GM18951 (cell line): ENCODE results near the gene GRM3.

ENCODE experiments used
- POLR2A ChIP-seq: IDR thresholded peaks from 4 replicates; pipeline ENCODE4 v1.6.1; 2011; ENCODE audit warnings: mild to moderate bottlenecking; ENCODE audit not compliant: insufficient read length, insufficient read depth; ENCODE audit errors: extremely low read depth
- in situ Hi-C: fragments of 300-500 bp; cut with MboI; formaldehyde crosslinking; loops from one replicate; pipeline ENCODE4 v1.12.0; 2022; ENCODE audit warnings: low sequenced_read_pairs, mixed read lengths, inconsistent platforms; ENCODE audit not compliant: unreplicated experiment

Gene GRM3

GRCh38 chr7:86846494-86847190, 202.9 kb downstream of the GRM3 start:
- no peak for TF ChIP-seq POLR2A
- in situ Hi-C loops, result no loop called here

GRCh38 chr7:86848226-86848625, 204.5 kb downstream of the GRM3 start:
- in situ Hi-C loops, result no loop called here
- TF ChIP-seq POLR2A, result no peak

- no peak for TF ChIP-seq POLR2A
- in situ Hi-C loops, result no loop called here
These were observed 207.9 kb downstream of the GRM3 start for GRCh38 chr7:86851566-86851965.

- TF ChIP-seq POLR2A, result no peak
- in situ Hi-C loops, result no loop called here
These were observed 219.7 kb downstream of the GRM3 start for GRCh38 chr7:86863452-86863851.

GRCh38 chr7:86867163-86867762, 223.6 kb downstream of the GRM3 start:
- in situ Hi-C loops, result no loop called here

GRCh38 chr7:86876146-86876545, 232.4 kb downstream of the GRM3 start:
- TF ChIP-seq POLR2A, result no peak
- in situ Hi-C loops, result no loop called here

More at GRCh38 chr7:86867163-86867762, 223.6 kb downstream of the GRM3 start:
- TF ChIP-seq POLR2A, result no peak

GRCh38 chr7:86884152-86884551, 240.4 kb downstream of the GRM3 start:
- TF ChIP-seq POLR2A, result no peak
- in situ Hi-C loops, result no loop called here

- in situ Hi-C loops, result no loop called here
- TF ChIP-seq POLR2A, result no peak
These were observed 245.8 kb downstream of the GRM3 start for GRCh38 chr7:86889501-86889900.

GRCh38 chr7:86898171-86898570, 254.5 kb downstream of the GRM3 start:
- no peak for TF ChIP-seq POLR2A
- in situ Hi-C loops, result no loop called here

- TF ChIP-seq POLR2A, result no peak
- in situ Hi-C loops, result no loop called here
These were observed 257.2 kb downstream of the GRM3 start for GRCh38 chr7:86900886-86901285.

GRCh38 chr7:86904949-86905834, 261.5 kb downstream of the GRM3 start:
- in situ Hi-C loops, result no loop called here
- no peak for TF ChIP-seq POLR2A

GRCh38 chr7:86908948-86909347, 265.2 kb downstream of the GRM3 start:
- no peak for TF ChIP-seq POLR2A
- in situ Hi-C loops, result no loop called here

GRCh38 chr7:86911659-86912058, 267.9 kb downstream of the GRM3 start:
- in situ Hi-C loops, result no loop called here
- TF ChIP-seq POLR2A, result no peak
